ENCODE data around the gene ITCH.

- TF ChIP-seq, protein P1, sequence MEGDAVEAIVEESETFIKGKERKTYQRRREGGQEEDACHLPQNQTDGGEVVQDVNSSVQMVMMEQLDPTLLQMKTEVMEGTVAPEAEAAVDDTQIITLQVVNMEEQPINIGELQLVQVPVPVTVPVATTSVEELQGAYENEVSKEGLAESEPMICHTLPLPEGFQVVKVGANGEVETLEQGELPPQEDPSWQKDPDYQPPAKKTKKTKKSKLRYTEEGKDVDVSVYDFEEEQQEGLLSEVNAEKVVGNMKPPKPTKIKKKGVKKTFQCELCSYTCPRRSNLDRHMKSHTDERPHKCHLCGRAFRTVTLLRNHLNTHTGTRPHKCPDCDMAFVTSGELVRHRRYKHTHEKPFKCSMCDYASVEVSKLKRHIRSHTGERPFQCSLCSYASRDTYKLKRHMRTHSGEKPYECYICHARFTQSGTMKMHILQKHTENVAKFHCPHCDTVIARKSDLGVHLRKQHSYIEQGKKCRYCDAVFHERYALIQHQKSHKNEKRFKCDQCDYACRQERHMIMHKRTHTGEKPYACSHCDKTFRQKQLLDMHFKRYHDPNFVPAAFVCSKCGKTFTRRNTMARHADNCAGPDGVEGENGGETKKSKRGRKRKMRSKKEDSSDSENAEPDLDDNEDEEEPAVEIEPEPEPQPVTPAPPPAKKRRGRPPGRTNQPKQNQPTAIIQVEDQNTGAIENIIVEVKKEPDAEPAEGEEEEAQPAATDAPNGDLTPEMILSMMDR (IDR thresholded peaks at IDR 0.05) = no peak
- no peak for TF ChIP-seq POLR2A (IDR thresholded peaks at IDR 0.05)
Observed at GRCh38 chr20:34517114-34517505, 154.0 kb downstream of the ITCH start.

Data from prostate gland (tissue), 2 donors.